SK-N-MC (cell line): ENCODE measurements around the gene C1D.
"Not testable (repeated sequence)": the region's sequence is repeated elsewhere in the genome, so short reads cannot be mapped to it uniquely, and the experiment has no call there.

Source experiments
- DNase-seq: peaks from one replicate; pipeline ENCODE4 v3.0.0-alpha.2; 2011; ENCODE audit warnings: low read depth, low spot score
- H3K27ac ChIP-seq: fragments of 200-600 bp; sonication (generic); 2 replicates; pipeline ENCODE4 v1.5.1; 2016; ENCODE audit warnings: mixed run types
- H3K36me3 ChIP-seq: fragments of 200-600 bp; sonication (generic); 2 replicates; pipeline ENCODE4 v1.6.1; 2017; ENCODE audit warnings: antibody characterized with exemption, low read length, mixed read lengths; ENCODE audit not compliant: insufficient read depth
- H3K4me3 ChIP-seq: fragments of 200-600 bp; sonication (generic); 2 replicates; pipeline ENCODE4 v1.5.1; 2016
- H3K9ac ChIP-seq: fragments of 200-600 bp; sonication (generic); 2 replicates; pipeline ENCODE4 v1.8.0; 2017; ENCODE audit warnings: mixed run types, mixed read lengths; ENCODE audit not compliant: insufficient read length
- H3K9me3 ChIP-seq: fragments of 200-600 bp; sonication (generic); 2 replicates; pipeline ENCODE4 v1.6.1; 2017; ENCODE audit warnings: low read depth, mild to moderate bottlenecking, antibody characterized with exemption, low read length, moderate library complexity, mixed read lengths
- EZH2 ChIP-seq: fragments of 200-600 bp; sonication (generic); IDR thresholded peaks from one replicate; pipeline ENCODE4 v1.6.1; 2017; ENCODE audit warnings: antibody characterized with exemption
- FOXP2 ChIP-seq: optimal IDR thresholded peaks from 2 replicates; pipeline ENCODE3; 2011; ENCODE audit warnings: mild to moderate bottlenecking, moderate library complexity; ENCODE audit not compliant: insufficient read depth; ENCODE audit errors: extremely low read length, control extremely low read depth
- POLR2AphosphoS5 ChIP-seq: IDR thresholded peaks from 2 replicates; pipeline ENCODE4 v1.6.1; 2012; ENCODE audit warnings: mild to moderate bottlenecking, low read depth, low read length, borderline replicate concordance

Gene C1D

GRCh38 chr2:68009526-68009925, 53.3 kb downstream of the C1D start:
- no peak for DNase-seq
- Histone ChIP-seq H3K9me3 (no peaks in the 10 kb centered on the region), H3K9ac (no peak overlapping the region), H3K4me3 (no peak overlapping the region), H3K27ac (no peak overlapping the region), H3K36me3 (no peaks in the 10 kb centered on the region)
- TF ChIP-seq EZH2 = no peak
- no peak for TF ChIP-seq POLR2AphosphoS5
- TF ChIP-seq FOXP2 = no peak

DNA sequence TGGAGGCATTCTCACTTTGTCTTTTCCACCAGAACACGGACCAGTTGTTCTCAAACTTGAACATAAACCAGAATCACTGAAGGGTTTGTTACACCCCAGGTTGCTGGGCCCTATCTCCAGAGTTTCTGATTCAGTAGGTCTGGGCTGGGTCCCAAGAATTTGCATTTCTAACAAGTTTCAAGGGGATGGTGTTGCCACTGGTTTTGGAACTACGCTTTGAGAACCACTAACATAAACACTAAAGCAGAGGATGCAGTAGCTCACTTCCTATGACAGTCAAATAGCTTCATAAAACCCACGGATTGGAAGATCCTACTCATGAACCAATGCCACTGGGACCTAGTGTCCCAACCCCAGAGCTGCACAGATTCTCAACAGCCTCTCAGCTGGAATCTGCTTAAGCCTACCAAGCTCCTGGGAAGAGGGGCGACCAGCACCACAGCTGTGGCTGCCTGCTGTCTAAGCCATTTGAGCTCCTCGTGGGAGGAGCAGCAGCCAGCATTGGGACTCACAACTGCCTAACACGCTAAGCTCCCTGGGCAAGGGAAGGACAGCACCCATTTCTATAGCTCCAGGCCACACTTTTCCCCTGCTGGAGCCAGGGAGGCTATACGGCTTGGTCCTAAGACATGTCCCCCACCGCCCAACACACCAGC, 62.5 kb downstream of the C1D start:
- Histone ChIP-seq H3K9me3 (no peaks in the 10 kb centered on the region), H3K4me3 (no peak overlapping the region), H3K36me3 (no peaks in the 10 kb centered on the region), H3K27ac (no peak overlapping the region), H3K9ac (no peak overlapping the region)
- no peak for TF ChIP-seq EZH2
- no peak for TF ChIP-seq POLR2AphosphoS5
- no peak for TF ChIP-seq FOXP2
- DNase-seq = no peak

DNA sequence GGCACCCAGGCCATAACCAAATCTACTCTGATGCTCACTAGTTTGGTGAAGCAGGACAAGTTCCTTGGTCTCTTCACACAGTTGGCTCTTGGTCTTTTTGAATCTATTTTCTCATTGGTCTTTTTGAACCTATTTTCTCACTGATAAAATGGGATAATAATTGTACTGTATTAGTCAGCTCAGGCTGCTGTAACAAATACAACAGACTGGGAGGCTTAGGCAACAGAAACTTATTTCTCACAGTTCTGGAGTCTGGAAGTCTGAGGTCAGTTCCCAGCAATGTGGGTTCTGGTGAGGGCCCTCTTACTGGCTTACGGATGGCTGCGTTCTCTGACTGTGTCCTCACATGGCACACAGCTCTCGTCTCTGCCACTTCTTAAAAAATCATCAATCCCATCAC, 63.5 kb downstream of the C1D start:
- Histone ChIP-seq H3K36me3 (no peaks in the 10 kb centered on the region), H3K27ac (no peak overlapping the region), H3K9me3 (no peaks in the 10 kb centered on the region), H3K9ac (no peak overlapping the region), H3K4me3 (no peak overlapping the region)
- DNase-seq = no peak
- TF ChIP-seq EZH2 (no peak), POLR2AphosphoS5 (no peak), FOXP2 (no peak)

GRCh38 chr2:67997903-67998302, 64.9 kb downstream of the C1D start:
- H3K9ac ChIP-seq = no peak overlapping the region
- TF ChIP-seq POLR2AphosphoS5 (no peak), FOXP2 (no peak)
- no peaks in the 10 kb centered on the region for H3K36me3 ChIP-seq
- H3K9me3 ChIP-seq = no peaks in the 10 kb centered on the region
- no peak overlapping the region for H3K4me3 ChIP-seq
- no peak for DNase-seq
- H3K27ac ChIP-seq = no peak overlapping the region

DNA sequence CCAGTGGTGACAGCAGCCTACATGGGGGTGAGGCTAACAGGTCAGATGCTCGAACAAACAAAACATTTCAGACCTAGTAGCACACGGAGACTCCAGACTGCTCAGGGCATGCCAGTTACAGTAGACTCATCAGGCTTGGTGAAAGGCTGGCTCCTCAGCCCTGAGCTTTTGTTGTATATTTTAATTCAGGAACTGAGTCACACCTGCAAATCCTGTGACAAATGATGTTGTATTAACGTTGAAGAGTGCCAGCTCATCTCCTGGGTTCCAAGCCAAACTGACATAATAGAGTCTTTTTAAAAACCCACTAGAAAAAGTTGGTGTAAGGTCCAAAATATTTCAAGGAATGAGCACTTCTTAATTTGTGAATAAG, 65.3 kb downstream of the C1D start:
- Histone ChIP-seq H3K9ac (no peak overlapping the region), H3K36me3 (no peaks in the 10 kb centered on the region), H3K9me3 (no peaks in the 10 kb centered on the region), H3K4me3 (no peak overlapping the region), H3K27ac (no peak overlapping the region)
- TF ChIP-seq EZH2 = no peak
- TF ChIP-seq FOXP2 = no peak
- TF ChIP-seq POLR2AphosphoS5 = no peak
- DNase-seq = no peak

DNA sequence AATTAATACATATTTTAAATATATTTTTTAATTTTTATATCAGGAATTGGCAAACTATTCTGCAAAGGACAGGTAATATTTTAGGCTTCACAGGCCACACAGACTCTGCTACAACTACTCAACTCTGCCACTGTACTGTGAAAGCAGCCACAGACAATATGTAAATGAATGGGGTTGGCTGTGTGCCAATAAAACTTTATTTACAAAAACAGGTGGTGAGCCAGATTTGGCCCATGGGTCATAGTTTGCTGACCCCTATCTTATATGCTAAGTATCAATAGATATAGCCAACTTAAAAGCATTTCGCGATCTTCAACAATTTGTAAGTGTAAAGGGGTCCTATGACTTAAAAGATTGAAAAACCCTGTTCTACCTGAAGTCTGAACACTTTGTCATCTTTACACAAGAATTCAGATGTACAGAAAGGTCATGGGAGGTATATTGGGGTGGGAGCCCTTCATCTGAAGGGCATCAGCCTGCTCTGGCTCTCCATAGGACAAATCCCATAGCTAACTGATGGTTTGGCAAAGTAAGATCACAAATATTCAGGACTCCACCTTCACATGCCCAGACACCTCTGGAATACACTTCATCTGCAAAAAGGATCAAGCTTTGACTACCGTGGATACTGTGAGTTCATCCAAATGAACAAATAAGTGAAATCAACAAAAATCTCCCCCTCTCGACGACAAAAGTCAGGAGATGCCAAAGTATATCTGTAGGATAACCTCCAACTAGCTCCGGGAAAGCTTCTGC, 65.9 kb downstream of the C1D start:
- TF ChIP-seq FOXP2 (no peak), EZH2 (no peak)
- Histone ChIP-seq H3K36me3 (no peaks in the 10 kb centered on the region), H3K9me3 (no peaks in the 10 kb centered on the region), H3K9ac (no peak overlapping the region), H3K27ac (no peak overlapping the region), H3K4me3 (no peak overlapping the region)
- no peak for DNase-seq

GRCh38 chr2:67994716-67995115, 68.1 kb downstream of the C1D start:
- no peak overlapping the region for H3K9ac ChIP-seq
- H3K9me3 ChIP-seq = no peaks in the 10 kb centered on the region
- no peak for DNase-seq
- no peak overlapping the region for H3K27ac ChIP-seq
- no peak overlapping the region for H3K4me3 ChIP-seq
- no peak for TF ChIP-seq EZH2
- no peak for TF ChIP-seq FOXP2
- no peak for TF ChIP-seq POLR2AphosphoS5
- H3K36me3 ChIP-seq = no peaks in the 10 kb centered on the region

DNA sequence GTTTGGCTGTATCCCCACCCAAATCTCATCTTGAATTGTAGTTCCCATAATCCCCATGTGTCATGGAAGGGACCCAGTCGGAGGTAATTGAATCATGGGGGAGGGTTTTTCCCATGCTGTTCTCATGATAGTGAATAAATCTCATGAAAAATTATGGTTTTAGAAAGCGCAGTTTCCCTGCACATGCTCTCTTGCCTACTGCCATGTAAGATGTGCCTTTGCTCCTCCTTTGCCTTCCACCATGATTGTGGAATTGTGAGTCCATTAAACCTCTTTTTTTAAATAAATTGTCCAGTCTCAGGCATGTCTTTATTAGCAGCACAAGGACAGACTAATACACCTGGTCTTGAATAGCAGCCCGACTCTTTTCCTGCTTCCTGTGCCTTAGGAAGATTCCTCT, 68.7 kb downstream of the C1D start:
- H3K27ac ChIP-seq, H3K9me3 ChIP-seq, H3K36me3 ChIP-seq, H3K9ac ChIP-seq, H3K4me3 ChIP-seq, DNase-seq: not testable (repeated sequence)

DNA sequence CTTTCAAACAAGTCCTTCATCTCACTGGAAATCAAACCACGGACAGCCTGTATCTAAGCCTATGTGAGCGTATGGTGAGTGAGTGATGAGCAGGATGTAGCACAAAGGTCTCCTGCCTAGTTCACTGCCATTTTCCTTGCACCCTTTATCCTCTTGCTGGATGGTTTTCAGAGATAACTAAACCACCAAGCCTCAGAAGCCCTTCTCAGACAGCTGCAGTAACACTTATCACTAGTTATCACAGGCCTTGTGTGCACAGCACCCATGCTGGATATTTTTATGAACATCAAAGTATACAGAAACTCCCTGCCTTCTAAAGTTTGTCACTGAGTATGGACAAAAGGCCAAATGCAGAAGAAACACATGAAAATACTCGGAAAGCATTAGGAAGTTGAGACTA, 69.5 kb downstream of the C1D start:
- Histone ChIP-seq H3K9ac (no peak overlapping the region), H3K36me3 (no peaks in the 10 kb centered on the region), H3K4me3 (no peak overlapping the region), H3K9me3 (no peaks in the 10 kb centered on the region), H3K27ac (no peak overlapping the region)
- DNase-seq = no peak
- no peak for TF ChIP-seq FOXP2
- TF ChIP-seq EZH2 = no peak
- TF ChIP-seq POLR2AphosphoS5 = no peak

DNA sequence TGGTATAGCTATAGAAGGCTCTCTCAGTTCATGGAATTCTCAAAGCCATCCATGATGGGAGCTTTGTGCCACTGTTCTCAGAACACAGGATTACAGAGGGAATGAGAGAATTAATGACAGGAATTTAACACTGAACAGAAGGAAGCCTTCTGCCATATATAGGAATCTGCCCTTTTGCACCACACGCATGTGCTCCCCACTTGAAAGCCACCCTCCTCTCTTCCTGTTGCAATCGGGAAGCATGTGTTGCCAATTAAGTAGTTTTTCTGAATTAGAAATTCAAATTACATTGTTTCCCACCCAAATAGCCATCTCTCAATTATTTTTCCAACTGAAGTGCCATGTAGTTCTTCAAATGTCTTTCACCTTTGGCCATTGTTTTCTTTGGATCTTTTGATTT, 71.3 kb downstream of the C1D start:
- DNase-seq = no peak
- TF ChIP-seq POLR2AphosphoS5 (no peak), EZH2 (no peak), FOXP2 (no peak)
- H3K27ac ChIP-seq = no peak overlapping the region
- no peaks in the 10 kb centered on the region for H3K36me3 ChIP-seq
- H3K4me3 ChIP-seq = no peak overlapping the region
- H3K9me3 ChIP-seq = no peaks in the 10 kb centered on the region
- H3K9ac ChIP-seq = no peak overlapping the region
